Esophagus squamous epithelium (tissue), 4 donors: ENCODE measurements around the gene BARX1.

ENCODE experiments used
- CTCF ChIP-seq, 6 experiments: fragments of 450-650 bp in 4 of 6; fragments of 200-600 bp in 2 of 6; sonication (generic) in 2 of 6; IDR thresholded peaks; one replicate each; pipeline ENCODE4 v1.5.1; 2016 to 2019; ENCODE audit warnings: antibody characterized with exemption in 6 of 6, mild to moderate bottlenecking in 4 of 6, moderate library complexity in 4 of 6
- POLR2A ChIP-seq, 4 donors: fragments of 450-650 bp; IDR thresholded peaks; one replicate each; pipeline ENCODE4 v1.6.1; 2017; ENCODE audit warnings: antibody characterized with exemption in 4 of 4, mild to moderate bottlenecking in 4 of 4, moderate library complexity in 3 of 4

- no peak for TF ChIP-seq CTCF (IDR thresholded peaks at IDR 0.05)
- TF ChIP-seq POLR2A (IDR thresholded peaks at IDR 0.05) = no peak
Observed at GRCh38 chr9:93911136-93911745, 43.9 kb downstream of the BARX1 start.
